ENCODE data around the gene PEAK1. TPM values are rescaled to one million over a fixed set of nuclear protein-coding genes. Genes with fewer than 3 reads are reported as not detected.

PEAK1 gene
- total RNA-seq, 1 experiment from 2014 or later, result 58.7 TPM

- in situ Hi-C loops (cut with HindIII; ENCODE audit: low pct_unique_long_range_greater_than_20kb, low sequenced_read_pairs), result no loop called here
- CTCF ChIA-PET, result interaction anchor here (1.4 kb wide), 1 partner anchor 356 kb away, joined by 12 read pairs; no protein-coding TSS in a partner anchor
- TF ChIP-seq POLR2AphosphoS5 (IDR thresholded peaks at IDR 0.05; ENCODE audit: low read depth, low read length) (no peak), CTCF (IDR thresholded peaks at IDR 0.05) (no peak), TCF7L2 (IDR thresholded peaks at IDR 0.05; ENCODE audit: low read depth, low read length) (no peak), SIN3A (IDR thresholded peaks at IDR 0.05; ENCODE audit: borderline replicate concordance, insufficient read depth, low read depth, low read length) (no peak), REST (IDR thresholded peaks at IDR 0.05; ENCODE audit: insufficient read depth in 1 of 2, low read depth in 2 of 2, low read length in 1 of 2) (no peak)
- intact Hi-C loops (cut with micrococcal nuclease; ENCODE audit: unreplicated experiment), result loop anchor here (10.0 kb wide), 1 partner anchor 307 kb away; no protein-coding TSS in a partner anchor
- BruUV-seq (replicated peaks), result no TSS peak
- POLR2A ChIA-PET, result no interaction called here
- H3K27ac ChIP-seq (ENCODE audit: low read length), result no peak overlapping the region
- no peak overlapping the region for H3K4me3 ChIP-seq (ENCODE audit: low read depth in 2 of 2, low read length in 2 of 2)
- H3K36me3 ChIP-seq (ENCODE audit: control insufficient read depth, insufficient read depth, low read length), result no peaks in the 10 kb centered on the region
- H3K4me1 ChIP-seq (ENCODE audit: control insufficient read depth, insufficient read depth, low read length), result peaks cover 4% of the 10 kb centered on the region; the same call in 1 of the 2 replicates
- ATAC-seq (no peak), DNase-seq (ENCODE audit: low read depth, low spot score) (no peak)
- no peaks in the 10 kb centered on the region for H3K9me3 ChIP-seq (ENCODE audit: control insufficient read depth, insufficient read depth, low read depth, low read length)
- H3K27me3 ChIP-seq (ENCODE audit: control insufficient read depth, insufficient read depth, low read length), result no peaks in the 10 kb centered on the region
Measured at GRCh38 chr15:77187751-77188464, 232.0 kb downstream of the PEAK1 start.

GRCh38 chr15:77186594-77187011 is 233.3 kb downstream of the PEAK1 start:
- no peak for TF ChIP-seq TCF7L2 (IDR thresholded peaks at IDR 0.05; ENCODE audit: low read depth, low read length)
- TF ChIP-seq CTCF (IDR thresholded peaks at IDR 0.05), result peak; percentile 67
- TF ChIP-seq SIN3A (IDR thresholded peaks at IDR 0.05; ENCODE audit: borderline replicate concordance, insufficient read depth, low read depth, low read length), result no peak
- no peak for TF ChIP-seq POLR2AphosphoS5 (IDR thresholded peaks at IDR 0.05; ENCODE audit: low read depth, low read length)
- no peak for TF ChIP-seq REST (IDR thresholded peaks at IDR 0.05; ENCODE audit: insufficient read depth in 1 of 2, low read depth in 2 of 2, low read length in 1 of 2)
- intact Hi-C loops (cut with micrococcal nuclease; ENCODE audit: unreplicated experiment), result loop anchor here (10.0 kb wide), 1 partner anchor 308 kb away; no protein-coding TSS in a partner anchor
- ATAC-seq, result no peak
- POLR2A ChIA-PET, result no interaction called here
- Histone ChIP-seq H3K4me3 (ENCODE audit: low read depth in 2 of 2, low read length in 2 of 2) (no peak overlapping the region), H3K4me1 (ENCODE audit: control insufficient read depth, insufficient read depth, low read length) (peaks cover 4% of the 10 kb centered on the region; the same call in 1 of the 2 replicates), H3K27me3 (ENCODE audit: control insufficient read depth, insufficient read depth, low read length) (no peaks in the 10 kb centered on the region), H3K9me3 (ENCODE audit: control insufficient read depth, insufficient read depth, low read depth, low read length) (no peaks in the 10 kb centered on the region), H3K27ac (ENCODE audit: low read length) (no peak overlapping the region), H3K36me3 (ENCODE audit: control insufficient read depth, insufficient read depth, low read length) (no peaks in the 10 kb centered on the region)
- no peak for DNase-seq (ENCODE audit: low read depth, low spot score)
- CTCF ChIA-PET, result interaction anchor here (1.4 to 1.7 kb wide), 2 partner anchors 310 to 357 kb away, joined by 4 to 12 read pairs; no protein-coding TSS in a partner anchor
- in situ Hi-C loops (cut with HindIII; ENCODE audit: low pct_unique_long_range_greater_than_20kb, low sequenced_read_pairs), result no loop called here
- BruUV-seq (replicated peaks), result no TSS peak
